ENCODE measurements around the gene CDS1.

The CDS1 gene

GRCh38 chr4:84574069-84574720, 8.7 kb upstream of the CDS1 start:
- Histone ChIP-seq H3K27me3 (ENCODE audit: insufficient read depth, low read length, poor library complexity) (no peaks in the 10 kb centered on the region), H3K56ac (ENCODE audit: low read length) (no peak overlapping the region), H3K79me1 (ENCODE audit: low read length) (no peaks in the 10 kb centered on the region), H3K27ac (ENCODE audit: low read depth, low read length) (no peak overlapping the region), H2BK5ac (ENCODE audit: low read length) (no peak overlapping the region), H2BK120ac (ENCODE audit: low read depth, low read length) (no peak overlapping the region), H3K4me2 (ENCODE audit: low read length) (no peak overlapping the region), H3K4ac (ENCODE audit: low read depth, low read length) (no peak overlapping the region), H3K4me3 (ENCODE audit: low read length) (no peak overlapping the region), H3K9ac (ENCODE audit: low read length) (no peak overlapping the region), H4K5ac (ENCODE audit: low read length) (no peak overlapping the region), H2AK5ac (ENCODE audit: low read length) (no peak overlapping the region), H4K8ac (ENCODE audit: low read depth, low read length) (no peak overlapping the region), H2BK15ac (replicated peaks; ENCODE audit: low read depth) (no peak overlapping the region), H3K36me3 (ENCODE audit: control insufficient read depth, insufficient read depth, low read length) (no peaks in the 10 kb centered on the region), H3K79me2 (ENCODE audit: control insufficient read depth, insufficient read depth, low read length) (no peaks in the 10 kb centered on the region), H3K18ac (ENCODE audit: low read length) (no peak overlapping the region), H3K23ac (ENCODE audit: low read length) (no peak overlapping the region), H3K4me1 (ENCODE audit: control insufficient read depth, low read depth, low read length) (no peaks in the 10 kb centered on the region)
- DNase-seq, result no peak
- no CpG with 5 or more reads among the region's 6 CpGs for WGBS (ENCODE audit: extremely low coverage, insufficient coverage, low lambda C conversion rate)

GRCh38 chr4:84578540-84579402, 4.2 kb upstream of the CDS1 start:
- Histone ChIP-seq H2BK15ac (replicated peaks; ENCODE audit: low read depth) (no peak overlapping the region), H3K36me3 (ENCODE audit: control insufficient read depth, insufficient read depth, low read length) (no peaks in the 10 kb centered on the region), H3K4ac (ENCODE audit: low read depth, low read length) (no peak overlapping the region), H3K56ac (ENCODE audit: low read length) (no peak overlapping the region), H3K79me1 (ENCODE audit: low read length) (no peaks in the 10 kb centered on the region), H2BK5ac (ENCODE audit: low read length) (no peak overlapping the region), H3K4me3 (ENCODE audit: low read length) (no peak overlapping the region), H3K9ac (ENCODE audit: low read length) (no peak overlapping the region), H3K18ac (ENCODE audit: low read length) (no peak overlapping the region), H3K79me2 (ENCODE audit: control insufficient read depth, insufficient read depth, low read length) (no peaks in the 10 kb centered on the region), H2BK120ac (ENCODE audit: low read depth, low read length) (no peak overlapping the region), H2AK5ac (ENCODE audit: low read length) (no peak overlapping the region), H3K4me1 (ENCODE audit: control insufficient read depth, low read depth, low read length) (no peaks in the 10 kb centered on the region), H3K4me2 (ENCODE audit: low read length) (no peak overlapping the region), H3K23ac (ENCODE audit: low read length) (no peak overlapping the region), H4K8ac (ENCODE audit: low read depth, low read length) (no peak overlapping the region), H3K27ac (ENCODE audit: low read depth, low read length) (no peak overlapping the region), H3K27me3 (ENCODE audit: insufficient read depth, low read length, poor library complexity) (no peaks in the 10 kb centered on the region), H4K5ac (ENCODE audit: low read length) (no peak overlapping the region)
- WGBS (ENCODE audit: extremely low coverage, insufficient coverage, low lambda C conversion rate), result 100% methylated on average over 1 of the region's 4 CpGs
- DNase-seq, result peak; percentile 76

- Histone ChIP-seq H3K4me3 (ENCODE audit: low read length) (no peak overlapping the region), H3K56ac (ENCODE audit: low read length) (no peak overlapping the region), H3K36me3 (ENCODE audit: control insufficient read depth, insufficient read depth, low read length) (no peaks in the 10 kb centered on the region), H3K4ac (ENCODE audit: low read depth, low read length) (no peak overlapping the region), H3K27ac (ENCODE audit: low read depth, low read length) (no peak overlapping the region), H3K4me2 (ENCODE audit: low read length) (no peak overlapping the region), H4K5ac (ENCODE audit: low read length) (no peak overlapping the region), H4K8ac (ENCODE audit: low read depth, low read length) (no peak overlapping the region), H2AK5ac (ENCODE audit: low read length) (no peak overlapping the region), H3K9ac (ENCODE audit: low read length) (no peak overlapping the region), H3K4me1 (ENCODE audit: control insufficient read depth, low read depth, low read length) (peaks cover 3% of the 10 kb centered on the region), H2BK5ac (ENCODE audit: low read length) (no peak overlapping the region), H3K23ac (ENCODE audit: low read length) (no peak overlapping the region), H2BK15ac (replicated peaks; ENCODE audit: low read depth) (no peak overlapping the region), H3K27me3 (ENCODE audit: insufficient read depth, low read length, poor library complexity) (no peaks in the 10 kb centered on the region), H3K79me2 (ENCODE audit: control insufficient read depth, insufficient read depth, low read length) (peaks cover 3% of the 10 kb centered on the region), H3K79me1 (ENCODE audit: low read length) (peaks cover 1% of the 10 kb centered on the region), H2BK120ac (ENCODE audit: low read depth, low read length) (no peak overlapping the region), H3K18ac (ENCODE audit: low read length) (no peak overlapping the region)
- WGBS (ENCODE audit: extremely low coverage, insufficient coverage, low lambda C conversion rate), result no CpG with 5 or more reads among the region's 4 CpGs
- peak; percentile 93 for DNase-seq
These were observed 3.5 kb upstream of the CDS1 start for GRCh38 chr4:84579403-84579776.

GRCh38 chr4:84582302-84582987, 482 bp upstream of the CDS1 start:
- peak overlapping the region; percentile 78 for H3K9ac ChIP-seq (ENCODE audit: low read length)
- peak overlapping the region; percentile 90 for H3K56ac ChIP-seq (ENCODE audit: low read length)
- no peak overlapping the region for H2BK5ac ChIP-seq (ENCODE audit: low read length)
- no peak overlapping the region for H2BK15ac ChIP-seq (replicated peaks; ENCODE audit: low read depth)
- H3K4me1 ChIP-seq (ENCODE audit: control insufficient read depth, low read depth, low read length), result peaks cover 3% of the 10 kb centered on the region
- H3K79me1 ChIP-seq (ENCODE audit: low read length), result peaks cover 7% of the 10 kb centered on the region
- no peak overlapping the region for H3K23ac ChIP-seq (ENCODE audit: low read length)
- DNase-seq, result peak; percentile 98
- no peaks in the 10 kb centered on the region for H3K27me3 ChIP-seq (ENCODE audit: insufficient read depth, low read length, poor library complexity)
- no peaks in the 10 kb centered on the region for H3K36me3 ChIP-seq (ENCODE audit: control insufficient read depth, insufficient read depth, low read length)
- H3K79me2 ChIP-seq (ENCODE audit: control insufficient read depth, insufficient read depth, low read length), result peaks cover 16% of the 10 kb centered on the region
- H3K4me2 ChIP-seq (ENCODE audit: low read length), result peak overlapping the region; percentile 70
- peak overlapping the region; percentile 35 for H3K18ac ChIP-seq (ENCODE audit: low read length)
- no peak overlapping the region for H3K4ac ChIP-seq (ENCODE audit: low read depth, low read length)
- H4K5ac ChIP-seq (ENCODE audit: low read length), result no peak overlapping the region
- no peak overlapping the region for H2AK5ac ChIP-seq (ENCODE audit: low read length)
- peak overlapping the region; percentile 73 for H3K4me3 ChIP-seq (ENCODE audit: low read length)
- no peak overlapping the region for H4K8ac ChIP-seq (ENCODE audit: low read depth, low read length)
- no CpG with 5 or more reads among the region's 56 CpGs for WGBS (ENCODE audit: extremely low coverage, insufficient coverage, low lambda C conversion rate)
- H3K27ac ChIP-seq (ENCODE audit: low read depth, low read length), result no peak overlapping the region
- H2BK120ac ChIP-seq (ENCODE audit: low read depth, low read length), result no peak overlapping the region

GRCh38 chr4:84583876-84584380, 1.0 kb downstream of the CDS1 start:
- no peak overlapping the region for H3K18ac ChIP-seq (ENCODE audit: low read length)
- no peak overlapping the region for H2BK5ac ChIP-seq (ENCODE audit: low read length)
- H3K56ac ChIP-seq (ENCODE audit: low read length), result peak overlapping the region; percentile 90
- no CpG with 5 or more reads among the region's 16 CpGs for WGBS (ENCODE audit: extremely low coverage, insufficient coverage, low lambda C conversion rate)
- no peaks in the 10 kb centered on the region for H3K27me3 ChIP-seq (ENCODE audit: insufficient read depth, low read length, poor library complexity)
- H3K79me1 ChIP-seq (ENCODE audit: low read length), result peaks cover 8% of the 10 kb centered on the region
- peak overlapping the region; percentile 73 for H3K4me3 ChIP-seq (ENCODE audit: low read length)
- no peak overlapping the region for H3K27ac ChIP-seq (ENCODE audit: low read depth, low read length)
- no peak overlapping the region for H3K4ac ChIP-seq (ENCODE audit: low read depth, low read length)
- no peak for DNase-seq
- H2AK5ac ChIP-seq (ENCODE audit: low read length), result no peak overlapping the region
- peaks cover 3% of the 10 kb centered on the region for H3K4me1 ChIP-seq (ENCODE audit: control insufficient read depth, low read depth, low read length)
- no peak overlapping the region for H4K8ac ChIP-seq (ENCODE audit: low read depth, low read length)
- H2BK120ac ChIP-seq (ENCODE audit: low read depth, low read length), result no peak overlapping the region
- H3K4me2 ChIP-seq (ENCODE audit: low read length), result peak overlapping the region; percentile 72
- H3K23ac ChIP-seq (ENCODE audit: low read length), result no peak overlapping the region
- H4K5ac ChIP-seq (ENCODE audit: low read length), result no peak overlapping the region
- H3K9ac ChIP-seq (ENCODE audit: low read length), result peak overlapping the region; percentile 78
- no peaks in the 10 kb centered on the region for H3K36me3 ChIP-seq (ENCODE audit: control insufficient read depth, insufficient read depth, low read length)
- H3K79me2 ChIP-seq (ENCODE audit: control insufficient read depth, insufficient read depth, low read length), result peaks cover 19% of the 10 kb centered on the region
- H2BK15ac ChIP-seq (replicated peaks; ENCODE audit: low read depth), result no peak overlapping the region
